ENCODE measurements around the gene PRKCB.

The PRKCB gene

DNA sequence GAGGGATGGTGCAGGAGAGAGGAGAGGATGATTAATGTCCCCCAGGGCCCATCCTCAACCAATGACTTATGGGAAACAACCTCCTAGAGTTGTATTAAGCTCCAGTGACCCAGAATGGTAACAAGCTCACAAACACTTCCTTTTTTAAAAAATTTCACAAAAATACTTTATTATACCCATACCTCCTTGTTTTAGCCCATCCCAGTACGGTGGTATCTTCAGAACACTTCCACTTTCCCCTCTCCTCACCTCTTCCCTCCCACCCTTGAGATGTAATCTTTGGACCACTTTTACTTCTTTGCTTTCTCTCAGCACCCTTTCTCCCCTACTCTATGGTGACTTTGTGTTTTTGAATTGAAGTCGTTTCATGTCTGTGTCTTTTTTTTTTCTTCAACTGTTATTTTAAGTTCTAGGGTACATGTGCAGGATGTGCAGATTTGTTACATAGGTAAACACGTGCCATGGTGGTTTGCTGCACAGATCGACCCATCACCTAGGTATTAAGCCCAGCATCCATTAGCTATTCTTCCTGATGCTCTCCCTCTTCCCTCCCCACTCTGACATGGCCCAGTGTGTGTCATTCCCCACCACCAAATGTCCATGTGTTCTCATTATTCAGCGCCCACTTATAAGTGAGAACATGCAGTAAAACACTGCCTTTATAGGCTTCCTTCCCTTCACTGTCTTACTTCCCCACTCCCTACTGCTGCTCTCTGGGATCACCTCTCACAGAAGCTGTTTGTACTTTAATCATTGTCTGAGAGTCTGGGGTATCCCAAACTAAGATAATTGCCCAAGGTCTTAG lies 124.5 kb downstream of the PRKCB start:
- TF ChIP-seq, protein P1, sequence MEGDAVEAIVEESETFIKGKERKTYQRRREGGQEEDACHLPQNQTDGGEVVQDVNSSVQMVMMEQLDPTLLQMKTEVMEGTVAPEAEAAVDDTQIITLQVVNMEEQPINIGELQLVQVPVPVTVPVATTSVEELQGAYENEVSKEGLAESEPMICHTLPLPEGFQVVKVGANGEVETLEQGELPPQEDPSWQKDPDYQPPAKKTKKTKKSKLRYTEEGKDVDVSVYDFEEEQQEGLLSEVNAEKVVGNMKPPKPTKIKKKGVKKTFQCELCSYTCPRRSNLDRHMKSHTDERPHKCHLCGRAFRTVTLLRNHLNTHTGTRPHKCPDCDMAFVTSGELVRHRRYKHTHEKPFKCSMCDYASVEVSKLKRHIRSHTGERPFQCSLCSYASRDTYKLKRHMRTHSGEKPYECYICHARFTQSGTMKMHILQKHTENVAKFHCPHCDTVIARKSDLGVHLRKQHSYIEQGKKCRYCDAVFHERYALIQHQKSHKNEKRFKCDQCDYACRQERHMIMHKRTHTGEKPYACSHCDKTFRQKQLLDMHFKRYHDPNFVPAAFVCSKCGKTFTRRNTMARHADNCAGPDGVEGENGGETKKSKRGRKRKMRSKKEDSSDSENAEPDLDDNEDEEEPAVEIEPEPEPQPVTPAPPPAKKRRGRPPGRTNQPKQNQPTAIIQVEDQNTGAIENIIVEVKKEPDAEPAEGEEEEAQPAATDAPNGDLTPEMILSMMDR (IDR thresholded peaks at IDR 0.05; ENCODE audit: control insufficient read depth, insufficient read depth, low read depth, low read length, missing control alignments): no peak
- no peak overlapping the region for H3K4me3 ChIP-seq (ENCODE audit: control insufficient read depth, low read depth, low read length)
- DNase-seq (ENCODE audit: low read depth): no peak

DNA sequence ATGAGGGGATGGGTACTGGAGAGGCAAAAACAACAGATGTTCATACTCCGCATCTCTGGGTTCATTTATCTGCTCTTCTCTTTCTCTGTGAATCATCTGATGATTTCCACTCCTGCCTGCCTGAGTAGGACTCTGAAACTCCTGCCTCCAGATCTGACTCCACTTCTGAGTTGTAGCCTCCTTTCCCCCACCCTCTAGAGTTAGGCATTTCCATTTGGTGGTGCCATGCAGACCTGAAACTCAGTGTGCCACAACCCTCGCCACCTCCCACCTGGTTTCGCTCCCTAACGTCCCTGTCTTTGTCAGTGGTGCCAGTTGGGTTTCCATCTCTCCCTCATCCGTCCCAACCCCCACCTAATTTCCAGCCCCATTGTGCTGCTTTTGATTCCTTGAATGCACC lies 126.2 kb downstream of the PRKCB start:
- H3K4me3 ChIP-seq (ENCODE audit: control insufficient read depth, low read depth, low read length): no peak overlapping the region
- no peak for DNase-seq (ENCODE audit: low read depth)
- TF ChIP-seq, protein P1 (IDR thresholded peaks at IDR 0.05; ENCODE audit: control insufficient read depth, insufficient read depth, low read depth, low read length, missing control alignments): no peak

DNA sequence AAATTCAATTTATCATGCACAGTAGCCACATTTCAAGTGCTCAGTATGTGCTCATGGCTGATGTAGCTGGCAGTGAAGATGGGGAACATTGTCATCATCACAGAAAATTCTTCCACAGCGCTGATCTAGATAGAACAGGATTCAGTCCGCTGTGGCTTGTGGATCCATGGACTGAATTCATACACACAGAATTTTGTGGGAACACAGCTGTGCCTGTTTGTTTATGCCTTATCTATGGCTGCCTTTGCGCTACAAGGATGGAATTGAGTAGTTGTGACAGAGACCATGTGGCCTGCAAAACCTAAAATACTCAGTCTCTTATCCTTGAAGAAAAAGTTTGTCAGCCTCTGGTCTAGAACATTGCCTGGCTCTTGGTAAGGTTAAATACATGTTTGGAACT lies 128.4 kb downstream of the PRKCB start:
- no peak overlapping the region for H3K4me3 ChIP-seq (ENCODE audit: control insufficient read depth, low read depth, low read length)
- DNase-seq (ENCODE audit: low read depth): no peak
- TF ChIP-seq, protein P1 (IDR thresholded peaks at IDR 0.05; ENCODE audit: control insufficient read depth, insufficient read depth, low read depth, low read length, missing control alignments): no peak

DNA sequence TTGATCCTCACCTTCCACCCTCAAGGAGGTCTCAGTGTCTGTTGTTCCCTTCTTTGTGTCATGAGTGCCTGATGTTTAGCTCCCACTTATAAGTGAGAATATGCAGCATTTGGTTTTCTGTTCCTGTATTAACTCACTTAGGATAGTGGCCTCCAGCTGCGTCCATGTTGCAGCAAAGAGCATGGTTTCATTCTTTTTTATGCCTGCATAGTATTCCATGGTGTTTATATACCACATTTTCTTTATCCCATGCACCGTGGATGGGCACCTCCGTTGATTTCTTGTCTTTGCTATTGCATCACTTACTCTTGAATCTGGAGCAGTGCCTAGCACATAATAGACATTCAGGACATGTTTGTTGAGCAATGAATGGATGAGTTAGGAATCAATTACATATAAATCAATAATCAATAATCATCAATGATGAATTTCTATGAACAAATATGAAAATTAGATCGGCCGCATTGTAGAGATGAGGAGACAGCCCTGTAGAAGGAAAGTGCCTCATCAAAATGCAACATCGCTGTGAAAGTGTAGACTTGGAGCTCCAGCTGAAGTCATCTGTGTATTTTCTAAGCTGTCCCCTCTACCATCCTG lies 129.5 kb downstream of the PRKCB start:
- TF ChIP-seq, protein P1 (IDR thresholded peaks at IDR 0.05; ENCODE audit: control insufficient read depth, insufficient read depth, low read depth, low read length, missing control alignments): no peak
- DNase-seq (ENCODE audit: low read depth): no peak
- no peak overlapping the region for H3K4me3 ChIP-seq (ENCODE audit: control insufficient read depth, low read depth, low read length)

DNA sequence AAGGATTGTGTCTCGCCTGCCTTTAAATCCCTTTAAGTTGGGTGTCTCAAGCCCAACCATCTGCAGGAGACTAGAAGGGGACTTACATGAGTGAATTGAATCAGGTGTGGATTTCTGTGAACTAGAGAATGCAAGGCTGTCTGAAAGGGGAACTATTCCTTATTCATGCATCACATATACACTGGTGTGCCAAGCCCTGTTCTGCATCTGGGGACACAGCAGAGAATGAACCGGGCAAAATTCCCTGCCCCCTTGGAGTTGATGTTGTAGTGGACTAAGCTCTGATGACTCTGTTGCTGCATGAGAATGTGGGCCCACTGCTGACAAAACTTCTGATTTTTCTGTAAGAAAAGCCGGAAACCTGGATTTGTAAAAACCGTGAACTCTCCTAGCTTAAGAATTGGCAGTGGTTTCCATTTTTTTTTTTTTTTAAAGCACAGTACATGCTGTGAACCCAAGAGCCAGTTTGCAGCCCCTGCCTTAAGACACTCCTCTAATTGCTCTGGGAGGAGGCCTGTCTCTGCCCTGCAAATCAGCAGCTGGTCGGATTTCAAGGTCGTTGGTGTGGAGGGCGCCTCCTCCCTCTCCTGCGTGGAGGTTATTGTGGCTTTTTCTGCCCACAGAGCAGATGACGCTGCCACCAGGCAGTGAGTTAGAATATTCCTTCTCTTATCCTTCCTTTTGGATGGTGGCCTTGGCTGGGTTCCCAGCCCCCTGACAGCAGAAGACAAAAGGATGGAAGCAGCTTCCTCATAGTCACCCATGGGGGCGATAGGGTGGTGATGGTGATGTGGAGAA lies 131.0 kb downstream of the PRKCB start:
- no peak overlapping the region for H3K4me3 ChIP-seq (ENCODE audit: control insufficient read depth, low read depth, low read length)
- no peak for DNase-seq (ENCODE audit: low read depth)

DNA sequence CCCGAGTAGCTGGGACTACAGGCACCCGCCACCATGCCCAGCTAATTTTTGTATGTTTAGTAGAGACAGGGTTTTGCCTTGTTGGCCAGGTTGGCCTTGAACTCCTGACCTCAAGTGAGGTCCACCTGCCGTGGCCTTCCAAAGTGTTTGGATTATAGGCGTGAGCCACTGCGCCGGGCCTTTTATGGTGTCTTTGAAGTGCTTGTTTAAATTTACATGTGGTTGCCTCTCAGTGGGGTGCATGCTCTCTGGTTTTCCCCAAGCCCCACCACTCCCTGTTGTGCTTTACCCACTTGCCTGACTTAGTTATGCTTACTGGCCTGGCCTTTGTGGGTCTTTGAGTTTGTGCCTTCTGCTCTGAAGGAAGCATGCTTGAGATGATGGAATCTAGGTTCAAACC lies 132.0 kb downstream of the PRKCB start:
- H3K4me3 ChIP-seq (ENCODE audit: control insufficient read depth, low read depth, low read length): no peak overlapping the region
- TF ChIP-seq, protein P1 (IDR thresholded peaks at IDR 0.05; ENCODE audit: control insufficient read depth, insufficient read depth, low read depth, low read length, missing control alignments): no peak
- DNase-seq (ENCODE audit: low read depth): no peak

More for the DNA sequence above, 131.0 kb downstream of the PRKCB start:
- TF ChIP-seq, protein P1 (IDR thresholded peaks at IDR 0.05; ENCODE audit: control insufficient read depth, insufficient read depth, low read depth, low read length, missing control alignments): no peak
